Measurements from ENCODE around the gene AP2B1. TPM values are rescaled to one million over a fixed set of nuclear protein-coding genes. Genes with fewer than 3 reads are reported as not detected.
A peak's percentile ranks its signal among the peaks of the same experiment; 100 is the strongest.
"Not testable (repeated sequence)": the region's sequence is repeated elsewhere in the genome, so short reads cannot be mapped to it uniquely, and the experiment has no call there.

AP2B1 gene
- total and polyA plus RNA-seq, 2 experiments from 2014 or later: 54.7 to 90.9 TPM

DNA sequence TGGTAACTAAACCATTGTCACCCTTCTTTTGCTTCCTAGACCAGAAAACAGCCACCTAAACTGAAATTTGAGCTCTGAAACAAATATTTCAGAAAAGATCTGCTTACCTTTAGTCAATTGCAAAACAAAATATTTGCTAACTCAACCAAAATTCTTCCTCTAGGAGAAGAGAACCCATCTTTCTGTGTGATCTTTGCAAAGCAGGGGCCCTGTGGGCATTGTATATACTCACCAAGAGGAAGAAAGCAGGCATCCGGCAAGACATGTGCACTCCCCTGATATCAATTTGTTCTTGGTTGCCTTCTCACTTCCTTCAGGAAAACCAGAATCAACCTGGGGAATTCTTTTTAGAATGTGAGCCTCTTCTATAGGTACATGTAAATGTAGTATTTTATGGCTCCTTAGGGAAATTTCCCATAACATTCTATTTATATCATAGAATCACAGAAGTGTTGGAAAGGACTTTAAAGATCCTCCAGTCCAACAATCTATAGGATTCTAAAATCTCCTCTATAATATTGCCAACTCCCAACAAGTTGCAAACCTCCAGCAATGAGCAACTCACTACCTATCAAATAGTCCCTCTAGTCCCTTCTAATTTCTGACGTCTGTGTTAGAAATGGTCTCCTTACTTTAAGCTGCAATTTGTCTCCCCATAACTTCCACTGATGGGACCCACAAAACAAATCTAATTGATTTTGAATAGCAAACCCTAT lies 27.5 kb upstream of the AP2B1 start:
- no peaks in the 10 kb centered on the region for H3K36me3 ChIP-seq
- no peak overlapping the region for H3K27ac ChIP-seq
- no peak for DNase-seq (ENCODE audit: low read depth in 1 of 2, low spot score in 1 of 2)
- peaks cover 29% of the 10 kb centered on the region for H3K27me3 ChIP-seq
- H3K4me3 ChIP-seq: no peak overlapping the region
- TF ChIP-seq, protein P1, sequence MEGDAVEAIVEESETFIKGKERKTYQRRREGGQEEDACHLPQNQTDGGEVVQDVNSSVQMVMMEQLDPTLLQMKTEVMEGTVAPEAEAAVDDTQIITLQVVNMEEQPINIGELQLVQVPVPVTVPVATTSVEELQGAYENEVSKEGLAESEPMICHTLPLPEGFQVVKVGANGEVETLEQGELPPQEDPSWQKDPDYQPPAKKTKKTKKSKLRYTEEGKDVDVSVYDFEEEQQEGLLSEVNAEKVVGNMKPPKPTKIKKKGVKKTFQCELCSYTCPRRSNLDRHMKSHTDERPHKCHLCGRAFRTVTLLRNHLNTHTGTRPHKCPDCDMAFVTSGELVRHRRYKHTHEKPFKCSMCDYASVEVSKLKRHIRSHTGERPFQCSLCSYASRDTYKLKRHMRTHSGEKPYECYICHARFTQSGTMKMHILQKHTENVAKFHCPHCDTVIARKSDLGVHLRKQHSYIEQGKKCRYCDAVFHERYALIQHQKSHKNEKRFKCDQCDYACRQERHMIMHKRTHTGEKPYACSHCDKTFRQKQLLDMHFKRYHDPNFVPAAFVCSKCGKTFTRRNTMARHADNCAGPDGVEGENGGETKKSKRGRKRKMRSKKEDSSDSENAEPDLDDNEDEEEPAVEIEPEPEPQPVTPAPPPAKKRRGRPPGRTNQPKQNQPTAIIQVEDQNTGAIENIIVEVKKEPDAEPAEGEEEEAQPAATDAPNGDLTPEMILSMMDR (IDR thresholded peaks at IDR 0.05; ENCODE audit: low read depth, low read length): no peak
- no peaks in the 10 kb centered on the region for H3K9me3 ChIP-seq (ENCODE audit: low read depth)
- peaks cover 6% of the 10 kb centered on the region for H3K4me1 ChIP-seq (ENCODE audit: low read depth)

DNA sequence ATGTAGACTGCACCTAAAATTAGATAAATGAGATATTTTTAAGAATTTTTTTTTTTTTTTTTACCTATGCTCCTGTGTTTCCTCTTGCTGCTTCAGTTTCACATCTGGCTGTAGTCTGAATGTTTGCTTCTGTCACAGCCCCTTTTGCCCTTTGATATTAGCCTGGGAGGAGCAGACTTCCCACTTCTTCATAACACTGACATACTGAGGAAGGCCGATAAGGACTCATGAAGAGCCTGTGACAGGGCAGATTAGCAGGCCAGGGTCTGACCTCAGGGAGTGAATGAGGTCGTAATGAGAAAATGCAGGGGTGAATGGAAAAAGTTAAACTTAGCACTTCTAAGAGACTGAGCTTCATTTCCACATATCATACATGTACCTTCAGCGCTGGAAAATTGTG lies 26.4 kb upstream of the AP2B1 start, which contains the start of gene SLFN14:
TSS of gene SLFN14 (minus strand) at position 117 of the 400 bp plus-strand sequence. CDS start 2,757 bp downstream, outside the sequence.
- DNase-seq (ENCODE audit: low read depth in 1 of 2, low spot score in 1 of 2): peak in 1 of 2 donors; percentile 73
- peaks cover 6% of the 10 kb centered on the region for H3K4me1 ChIP-seq (ENCODE audit: low read depth)
- H3K27me3 ChIP-seq: peaks cover 39% of the 10 kb centered on the region
- peak within 1 kb of the TSS; percentile 10 for H3K27ac ChIP-seq
- no peaks in the 10 kb centered on the region for H3K36me3 ChIP-seq
- no peaks in the 10 kb centered on the region for H3K9me3 ChIP-seq (ENCODE audit: low read depth)
- TF ChIP-seq, protein P1 (IDR thresholded peaks at IDR 0.05; ENCODE audit: low read depth, low read length): no peak
- no peak within 1 kb of the TSS for H3K4me3 ChIP-seq

DNA sequence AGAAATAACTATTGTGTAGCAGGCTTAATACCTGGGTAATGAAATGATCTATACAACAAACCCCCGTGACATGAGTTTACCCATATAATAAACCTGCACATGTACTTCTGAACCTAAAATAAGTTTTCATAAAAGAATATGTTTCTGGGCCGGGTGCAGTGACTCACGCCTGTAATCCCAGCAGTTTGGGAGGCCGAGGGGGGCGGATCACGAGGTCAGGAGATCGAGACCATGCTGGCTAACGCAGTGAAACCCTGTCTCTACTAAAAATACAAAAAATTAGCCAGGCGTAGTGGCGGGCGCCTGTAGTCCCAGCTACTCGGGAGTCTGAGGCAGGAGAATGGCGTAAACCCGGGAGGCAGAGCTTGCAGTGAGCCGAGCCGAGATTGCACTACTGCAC lies 23.9 kb upstream of the AP2B1 start:
- not testable (repeated sequence) for H3K27ac ChIP-seq; DNase-seq (ENCODE audit: low read depth in 1 of 2, low spot score in 1 of 2); H3K4me3 ChIP-seq; H3K4me1 ChIP-seq (ENCODE audit: low read depth); H3K36me3 ChIP-seq; H3K9me3 ChIP-seq (ENCODE audit: low read depth)
- peaks cover 32% of the 10 kb centered on the region for H3K27me3 ChIP-seq

DNA sequence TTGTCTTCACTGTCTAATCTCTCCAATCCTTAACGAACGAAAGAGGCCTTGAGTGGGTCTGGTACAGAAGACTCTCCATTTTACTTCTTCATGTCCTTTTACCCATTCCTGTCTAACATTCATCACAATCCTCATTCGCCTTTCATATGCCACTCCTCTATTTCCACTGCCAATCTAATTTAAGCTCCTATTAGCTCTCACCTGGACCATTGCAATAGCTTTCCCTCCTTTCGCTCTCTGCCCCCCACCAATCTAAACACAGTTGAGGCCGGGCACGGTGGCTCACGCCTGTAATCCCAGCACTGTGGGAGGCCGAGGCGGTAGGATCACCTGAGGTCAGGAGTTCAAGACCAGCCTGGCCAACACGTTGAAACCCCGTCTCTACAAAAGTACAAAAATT lies 20.2 kb upstream of the AP2B1 start:
- TF ChIP-seq, protein P1 (IDR thresholded peaks at IDR 0.05; ENCODE audit: low read depth, low read length): no peak
- Histone ChIP-seq H3K27me3 (peaks cover 32% of the 10 kb centered on the region), H3K27ac (no peak overlapping the region), H3K4me1 (ENCODE audit: low read depth) (peaks cover 9% of the 10 kb centered on the region), H3K4me3 (peak overlapping the region; percentile 65), H3K36me3 (no peaks in the 10 kb centered on the region), H3K9me3 (ENCODE audit: low read depth) (no peaks in the 10 kb centered on the region)
- DNase-seq (ENCODE audit: low read depth in 1 of 2, low spot score in 1 of 2): no peak

DNA sequence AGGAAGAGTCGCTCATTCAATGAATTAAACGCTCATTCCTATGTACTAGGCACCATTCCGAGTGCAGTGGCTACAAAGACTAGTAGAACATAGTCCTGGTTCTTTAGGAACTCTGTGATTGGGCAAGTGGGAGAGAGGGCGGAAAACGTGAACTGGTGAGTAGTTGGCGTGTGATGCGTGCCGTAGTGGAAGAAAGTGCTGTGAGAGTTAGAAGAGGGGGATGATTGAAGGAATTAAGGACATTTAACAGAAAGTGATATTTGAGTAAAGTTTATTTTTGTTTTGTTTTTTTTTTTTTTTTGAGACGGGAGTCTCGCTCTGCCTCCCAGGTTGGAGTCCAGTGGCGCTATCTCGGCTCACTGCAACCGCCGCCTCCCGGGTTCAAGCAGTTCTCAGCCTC lies 18.6 kb upstream of the AP2B1 start:
- H3K9me3 ChIP-seq (ENCODE audit: low read depth): no peaks in the 10 kb centered on the region
- TF ChIP-seq, protein P1 (IDR thresholded peaks at IDR 0.05; ENCODE audit: low read depth, low read length): no peak
- peak in 1 of 2 donors; percentile 56 for DNase-seq (ENCODE audit: low read depth in 1 of 2, low spot score in 1 of 2)
- peaks cover 9% of the 10 kb centered on the region for H3K4me1 ChIP-seq (ENCODE audit: low read depth)
- peaks cover 29% of the 10 kb centered on the region for H3K27me3 ChIP-seq
- peak overlapping the region; percentile 65 for H3K4me3 ChIP-seq
- H3K27ac ChIP-seq: peak overlapping the region; percentile 88
- no peaks in the 10 kb centered on the region for H3K36me3 ChIP-seq

DNA sequence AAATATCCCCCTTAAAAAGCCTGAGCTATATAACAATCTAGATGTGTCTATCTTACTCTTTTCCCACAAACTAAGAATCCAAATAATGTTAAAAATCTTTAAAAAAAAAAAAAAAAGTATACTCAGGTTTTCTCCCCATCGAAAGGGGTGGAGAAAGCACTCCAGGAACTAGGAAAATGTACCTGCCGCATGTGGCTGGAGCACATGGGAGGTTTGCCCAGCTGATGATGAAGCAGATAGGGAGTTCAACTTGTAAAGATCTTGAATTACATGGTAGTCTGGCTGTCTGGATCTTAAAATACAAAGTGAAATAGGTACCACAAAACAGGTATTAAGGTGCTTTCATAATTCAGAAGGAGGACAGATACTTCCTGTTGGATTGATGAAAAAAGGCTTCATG lies 17.7 kb upstream of the AP2B1 start:
- no peak for DNase-seq (ENCODE audit: low read depth in 1 of 2, low spot score in 1 of 2)
- H3K27ac ChIP-seq: no peak overlapping the region
- no peak overlapping the region for H3K4me3 ChIP-seq
- H3K36me3 ChIP-seq: peaks cover 8% of the 10 kb centered on the region
- TF ChIP-seq, protein P1 (IDR thresholded peaks at IDR 0.05; ENCODE audit: low read depth, low read length): no peak
- H3K27me3 ChIP-seq: peaks cover 20% of the 10 kb centered on the region
- peaks cover 9% of the 10 kb centered on the region for H3K4me1 ChIP-seq (ENCODE audit: low read depth)
- H3K9me3 ChIP-seq (ENCODE audit: low read depth): no peaks in the 10 kb centered on the region
